HG03175 (cell line): ENCODE results near the gene PCNX2.
A peak's percentile ranks its signal among the peaks of the same experiment; 100 is the strongest.

Experiments used
- ATAC-seq: cut with Tn5 transposase; IDR thresholded peaks from one replicate; pipeline ENCODE4 v1.9.1; 2021; ENCODE audit warnings: mild to moderate bottlenecking, moderate library complexity; ENCODE audit not compliant: unreplicated experiment

Gene PCNX2

GRCh38 chr1:232973652-232974611, 321.6 kb downstream of the PCNX2 start:
- ATAC-seq: no peak

GRCh38 chr1:232970508-232970907, 325.0 kb downstream of the PCNX2 start:
- ATAC-seq: no peak

- no peak for ATAC-seq
Measured at GRCh38 chr1:232969799-232970198, 325.7 kb downstream of the PCNX2 start.

GRCh38 chr1:232968965-232969364, 326.6 kb downstream of the PCNX2 start:
- peak; percentile 42 for ATAC-seq

- no peak for ATAC-seq
Measured at GRCh38 chr1:232968391-232968790, 327.1 kb downstream of the PCNX2 start.

GRCh38 chr1:232966663-232967062, 328.9 kb downstream of the PCNX2 start:
- ATAC-seq: no peak

- no peak for ATAC-seq
Measured at GRCh38 chr1:232965912-232966217, 329.7 kb downstream of the PCNX2 start.

GRCh38 chr1:232965124-232965911, 330.2 kb downstream of the PCNX2 start:
- ATAC-seq: no peak

- ATAC-seq: no peak
Measured at GRCh38 chr1:232964601-232965000, 330.9 kb downstream of the PCNX2 start.

- ATAC-seq: no peak
Measured at GRCh38 chr1:232962761-232963745, 332.5 kb downstream of the PCNX2 start.

- no peak for ATAC-seq
Measured at GRCh38 chr1:232958067-232958466, 337.5 kb downstream of the PCNX2 start.

- no peak for ATAC-seq
Measured at GRCh38 chr1:232956081-232956480, 339.4 kb downstream of the PCNX2 start.

GRCh38 chr1:232954594-232955365, 340.7 kb downstream of the PCNX2 start:
- no peak for ATAC-seq

GRCh38 chr1:232952514-232953499, 342.7 kb downstream of the PCNX2 start:
- ATAC-seq: peak; percentile 56

- no peak for ATAC-seq
Measured at GRCh38 chr1:232951605-232952004, 343.9 kb downstream of the PCNX2 start.

- ATAC-seq: no peak
Measured at GRCh38 chr1:232951180-232951579, 344.3 kb downstream of the PCNX2 start.

- peak; percentile 89 for ATAC-seq
Measured at GRCh38 chr1:232950197-232951176, 345.0 kb downstream of the PCNX2 start, which contains the start of gene NTPCR. TSS of gene NTPCR (plus strand) at chr1:232950611. CDS start at chr1:232950711, 100 bp downstream.
